ENCODE measurements around the gene SNCAIP.
"Not testable (repeated sequence)": the region's sequence is repeated elsewhere in the genome, so short reads cannot be mapped to it uniquely, and the experiment has no call there.

The SNCAIP gene

DNA sequence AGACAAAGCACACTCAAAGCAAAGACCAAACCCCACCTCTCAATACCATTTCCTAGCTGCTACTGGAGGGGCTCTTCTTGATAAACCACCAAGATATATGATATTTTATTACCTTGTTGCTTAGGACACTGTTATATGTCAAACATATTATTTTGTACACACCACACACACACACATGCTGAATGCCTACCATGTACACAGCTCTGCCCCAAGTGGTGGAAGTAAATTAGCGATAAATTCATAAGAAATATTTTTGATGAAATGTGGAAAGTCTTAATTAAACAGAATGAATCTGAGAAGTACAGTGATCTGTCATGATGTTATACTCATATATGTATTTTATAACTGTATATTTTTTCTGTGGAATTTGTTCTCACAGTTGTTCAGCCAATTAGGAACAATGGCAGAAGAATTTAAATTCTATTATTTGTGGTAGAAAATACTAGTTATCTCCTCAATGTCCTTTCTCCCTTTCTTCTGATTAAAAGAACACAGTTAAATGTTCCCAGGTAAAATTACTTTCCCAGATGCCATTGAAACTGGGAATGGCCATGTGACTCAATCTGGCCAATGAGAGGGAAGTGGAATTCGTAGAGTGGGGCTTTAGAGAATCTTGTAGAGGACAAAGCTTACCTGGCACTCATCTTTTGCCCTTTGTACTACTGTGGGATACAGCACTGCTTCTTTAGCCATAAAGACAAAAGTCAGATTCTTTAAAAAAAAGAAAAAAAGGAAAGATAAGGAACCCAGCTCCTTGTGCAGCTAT, 156.5 kb downstream of the SNCAIP start:
- no peaks in the 10 kb centered on the region for H3K4me1 Mint-ChIP-seq
- peaks cover 2% of the 10 kb centered on the region for H3K27me3 Mint-ChIP-seq
- H3K36me3 Mint-ChIP-seq, result no peaks in the 10 kb centered on the region
- no peak overlapping the region for H3K4me3 Mint-ChIP-seq
- no peak overlapping the region for H3K27ac Mint-ChIP-seq
- H3K9me3 Mint-ChIP-seq, result no peaks in the 10 kb centered on the region

DNA sequence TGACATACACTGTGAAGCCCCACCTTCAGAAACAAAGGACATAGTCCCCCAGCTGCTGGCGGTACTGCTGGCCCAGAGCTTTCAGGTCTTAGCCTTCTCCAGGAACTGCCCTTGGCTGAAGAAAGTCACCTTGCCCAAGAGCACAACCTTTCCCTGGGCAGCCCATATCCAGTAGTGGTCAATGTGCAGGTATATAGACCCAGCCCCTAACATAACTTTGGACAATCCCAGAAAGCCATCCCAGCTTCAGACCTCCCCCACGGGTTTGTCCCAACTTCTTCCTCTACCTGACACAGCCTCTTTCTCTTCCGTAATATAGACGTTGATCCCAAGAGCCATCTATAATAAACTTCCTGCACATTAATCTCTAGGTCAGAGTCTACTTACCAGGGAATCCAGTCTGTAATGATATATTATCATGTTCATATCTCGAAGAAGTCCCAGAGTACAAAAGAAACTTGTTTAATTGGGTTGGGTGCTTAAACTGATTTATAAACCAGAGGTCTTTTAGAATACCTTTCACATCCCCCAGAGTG, 157.4 kb downstream of the SNCAIP start:
- no peaks in the 10 kb centered on the region for H3K9me3 Mint-ChIP-seq
- H3K27me3 Mint-ChIP-seq, result peaks cover 2% of the 10 kb centered on the region
- no peaks in the 10 kb centered on the region for H3K36me3 Mint-ChIP-seq
- H3K4me1 Mint-ChIP-seq, result no peaks in the 10 kb centered on the region
- H3K4me3 Mint-ChIP-seq, result no peak overlapping the region
- H3K27ac Mint-ChIP-seq, result no peak overlapping the region

DNA sequence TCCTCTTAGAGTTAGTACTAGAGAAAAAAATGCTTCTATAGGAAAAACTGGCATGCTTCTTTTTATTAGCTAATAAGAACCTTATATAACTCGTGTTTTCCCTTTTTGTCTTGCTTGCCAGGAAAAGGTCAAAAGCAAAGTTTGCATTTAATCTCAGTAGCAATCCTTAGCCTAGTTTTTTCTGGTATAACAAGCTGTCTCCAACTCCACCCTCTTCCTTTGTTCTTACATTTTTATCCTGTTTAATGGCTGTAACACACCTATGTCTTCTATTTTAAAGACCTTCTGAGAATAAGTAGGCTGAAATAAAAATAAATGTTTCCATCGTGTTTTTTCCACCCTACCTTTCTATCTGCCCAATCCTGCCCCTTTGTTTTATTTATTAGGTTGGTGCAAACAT, 158.3 kb downstream of the SNCAIP start:
- Mint-ChIP-seq H3K27ac (no peak overlapping the region), H3K27me3 (peaks cover 2% of the 10 kb centered on the region), H3K4me3 (no peak overlapping the region), H3K9me3 (no peaks in the 10 kb centered on the region), H3K4me1 (no peaks in the 10 kb centered on the region), H3K36me3 (no peaks in the 10 kb centered on the region)

DNA sequence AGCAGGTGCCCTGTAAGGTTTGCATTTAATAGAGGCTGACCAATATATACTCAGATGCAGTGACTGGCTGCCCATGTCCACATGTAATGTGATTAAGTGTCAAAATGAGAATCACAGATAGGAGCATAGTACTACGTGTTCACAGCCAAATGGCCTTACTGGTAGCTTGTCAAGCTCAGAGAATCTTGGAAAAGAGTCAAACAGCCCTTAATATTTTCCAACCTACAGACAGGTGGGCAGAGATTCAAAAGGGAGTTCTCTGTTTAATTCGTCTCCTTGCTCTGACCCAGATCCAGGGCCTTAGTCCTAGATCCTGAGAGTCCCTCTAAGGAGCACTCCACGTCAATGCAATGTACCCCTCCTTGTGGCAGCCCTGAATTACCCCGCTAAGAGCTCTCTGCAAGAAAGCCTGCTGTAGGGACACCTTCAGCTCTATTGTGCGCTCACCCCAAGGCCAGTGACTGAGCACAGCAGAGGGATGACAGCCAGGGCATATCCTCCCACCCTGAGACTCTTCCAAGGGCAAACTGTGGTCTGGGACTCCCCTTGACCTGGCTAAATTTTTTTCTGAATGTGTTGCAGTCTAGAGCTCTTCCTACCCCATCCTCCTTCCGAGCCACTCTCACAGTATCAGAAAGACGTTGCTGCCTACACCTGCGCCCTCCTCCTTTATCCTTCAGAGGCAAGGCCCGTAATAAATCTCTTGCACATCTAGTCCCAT, 159.2 kb downstream of the SNCAIP start:
- H3K27ac Mint-ChIP-seq, result no peak overlapping the region
- H3K27me3 Mint-ChIP-seq, result peaks cover 3% of the 10 kb centered on the region
- no peaks in the 10 kb centered on the region for H3K9me3 Mint-ChIP-seq
- H3K4me3 Mint-ChIP-seq, result no peak overlapping the region
- H3K36me3 Mint-ChIP-seq, result no peaks in the 10 kb centered on the region
- no peaks in the 10 kb centered on the region for H3K4me1 Mint-ChIP-seq

DNA sequence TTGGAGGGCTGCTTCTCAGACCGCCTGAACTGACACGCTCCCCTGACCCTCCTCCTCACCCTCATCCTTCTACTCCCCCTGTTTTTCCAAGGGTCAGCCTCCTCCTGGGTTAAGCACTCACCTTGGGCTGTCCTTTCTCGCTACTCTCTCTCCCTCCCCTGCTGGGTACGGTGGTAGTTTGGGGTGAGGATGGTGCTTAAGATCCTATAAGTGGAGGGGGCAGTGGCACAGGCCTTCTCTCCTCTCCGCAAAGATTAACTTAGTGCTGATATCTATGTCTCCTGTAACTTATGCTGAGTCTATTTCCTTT, 159.7 kb downstream of the SNCAIP start:
- no peak overlapping the region for H3K27ac Mint-ChIP-seq
- no peaks in the 10 kb centered on the region for H3K9me3 Mint-ChIP-seq
- no peaks in the 10 kb centered on the region for H3K36me3 Mint-ChIP-seq
- no peaks in the 10 kb centered on the region for H3K4me1 Mint-ChIP-seq
- H3K27me3 Mint-ChIP-seq, result peaks cover 3% of the 10 kb centered on the region
- no peak overlapping the region for H3K4me3 Mint-ChIP-seq

DNA sequence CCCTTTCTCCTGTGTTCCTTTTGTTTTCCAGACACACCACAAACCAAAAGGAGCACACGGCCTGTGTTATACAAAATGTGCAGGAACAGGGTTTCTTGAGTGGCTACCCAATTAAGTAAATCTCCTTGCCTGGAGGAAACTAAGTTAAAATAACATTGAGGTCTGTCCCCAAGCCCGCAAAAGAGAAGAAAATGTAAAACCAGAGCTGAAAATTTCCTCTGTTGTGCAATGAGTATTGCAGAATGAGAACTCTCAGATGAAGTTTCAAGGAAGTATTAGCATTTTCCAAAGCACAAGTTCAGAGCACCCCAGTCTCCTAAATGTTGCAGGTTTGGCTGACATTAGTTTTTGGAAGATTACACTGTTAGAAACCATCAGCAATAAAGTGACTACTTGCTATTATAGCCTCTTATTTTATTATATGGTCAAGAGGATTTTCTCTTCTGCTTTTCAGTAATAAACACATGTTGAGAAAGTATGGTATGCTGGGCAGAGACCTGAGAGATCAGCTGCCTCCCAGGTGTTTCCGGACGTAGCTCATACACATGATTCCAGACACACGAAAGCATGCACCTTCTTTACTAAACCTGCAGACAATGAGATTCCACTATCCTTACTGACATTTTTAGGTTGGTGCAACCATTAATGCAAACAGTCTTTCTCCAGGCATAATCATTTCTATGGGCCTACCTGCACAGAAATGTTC, 161.3 kb downstream of the SNCAIP start:
- H3K27ac Mint-ChIP-seq, result no peak overlapping the region
- H3K9me3 Mint-ChIP-seq, result no peaks in the 10 kb centered on the region
- peaks cover 3% of the 10 kb centered on the region for H3K27me3 Mint-ChIP-seq
- no peaks in the 10 kb centered on the region for H3K4me1 Mint-ChIP-seq
- H3K36me3 Mint-ChIP-seq, result no peaks in the 10 kb centered on the region
- H3K4me3 Mint-ChIP-seq, result no peak overlapping the region

DNA sequence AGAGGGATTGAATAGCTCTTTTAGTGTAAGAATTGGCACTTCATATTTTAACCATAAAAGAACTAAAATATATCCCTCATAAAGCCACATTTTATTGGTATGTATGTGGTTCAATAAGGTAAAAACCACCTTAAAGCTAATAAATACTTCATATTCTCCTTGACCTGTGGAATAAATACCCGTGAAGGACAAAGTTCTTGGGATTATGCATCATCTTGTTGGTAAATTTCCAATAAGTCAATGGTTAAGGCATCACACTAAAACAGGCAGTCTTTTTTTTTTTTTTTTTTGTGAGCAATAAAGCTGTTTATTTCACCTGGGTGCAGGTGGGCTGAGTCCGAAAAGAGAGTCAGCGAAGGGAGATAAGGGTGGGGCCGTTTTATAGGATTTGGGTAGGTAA, 161.9 kb downstream of the SNCAIP start:
- Mint-ChIP-seq H3K4me1 (no peaks in the 10 kb centered on the region), H3K36me3 (no peaks in the 10 kb centered on the region), H3K27me3 (peaks cover 3% of the 10 kb centered on the region), H3K9me3 (no peaks in the 10 kb centered on the region), H3K27ac (no peak overlapping the region), H3K4me3 (no peak overlapping the region)

DNA sequence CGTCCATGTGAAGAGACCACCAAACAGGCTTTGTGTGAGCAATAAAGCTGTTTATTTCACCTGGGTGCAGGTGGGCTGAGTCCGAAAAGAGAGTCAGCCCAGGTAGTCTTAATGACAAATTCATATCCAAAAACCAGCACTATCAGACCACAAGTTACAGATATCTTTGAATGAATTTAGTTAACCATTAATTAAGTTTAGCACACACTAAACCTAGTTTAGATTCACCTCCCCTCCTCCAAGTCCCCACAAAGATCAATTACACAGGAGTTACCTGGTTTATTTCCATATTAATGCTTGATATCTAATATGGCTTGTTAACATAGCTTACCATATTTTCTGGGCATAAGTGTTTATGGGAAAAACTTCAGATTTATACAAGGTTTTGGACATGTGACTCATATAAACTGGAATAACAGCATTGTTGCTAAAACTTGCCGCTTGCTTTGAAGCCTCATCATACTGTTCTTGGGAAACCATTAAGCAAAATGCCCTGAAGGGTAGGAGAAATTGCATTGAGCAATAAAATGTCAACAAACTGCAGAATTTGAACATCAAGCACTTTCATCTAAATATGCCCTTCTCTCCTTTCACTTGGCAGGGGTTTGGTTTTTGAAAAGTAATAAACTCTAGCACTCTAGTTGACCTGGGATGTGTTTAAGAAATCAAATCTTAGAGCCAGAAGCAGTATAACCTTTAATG, 166.9 kb downstream of the SNCAIP start:
- H3K27me3 Mint-ChIP-seq, result peaks cover 1% of the 10 kb centered on the region
- no peak overlapping the region for H3K4me3 Mint-ChIP-seq
- H3K36me3 Mint-ChIP-seq, result no peaks in the 10 kb centered on the region
- H3K27ac Mint-ChIP-seq, result no peak overlapping the region
- H3K4me1 Mint-ChIP-seq, result no peaks in the 10 kb centered on the region
- H3K9me3 Mint-ChIP-seq, result no peaks in the 10 kb centered on the region

DNA sequence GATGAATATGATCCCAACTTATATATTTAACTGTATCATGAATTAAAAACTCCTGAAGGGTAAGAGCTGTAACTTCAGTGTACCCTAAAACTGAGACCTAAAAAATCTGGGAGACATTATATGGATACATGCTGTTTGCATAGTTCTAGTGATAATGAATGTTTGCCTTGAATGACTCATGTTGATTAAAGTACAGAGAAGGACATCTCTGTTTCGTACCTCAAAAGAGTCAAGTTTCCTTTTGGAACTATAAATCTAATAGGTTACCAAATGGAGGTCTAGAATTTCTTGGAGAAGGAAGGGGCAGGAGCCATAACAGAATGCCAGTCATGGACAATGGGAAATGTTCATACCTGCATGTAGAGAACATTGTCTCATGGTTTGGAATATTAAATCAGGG, 168.1 kb downstream of the SNCAIP start:
- H3K27ac Mint-ChIP-seq, result no peak overlapping the region
- H3K4me3 Mint-ChIP-seq, result no peak overlapping the region
- H3K27me3 Mint-ChIP-seq, result peaks cover 1% of the 10 kb centered on the region
- H3K4me1 Mint-ChIP-seq, result no peaks in the 10 kb centered on the region
- no peaks in the 10 kb centered on the region for H3K36me3 Mint-ChIP-seq
- H3K9me3 Mint-ChIP-seq, result no peaks in the 10 kb centered on the region

DNA sequence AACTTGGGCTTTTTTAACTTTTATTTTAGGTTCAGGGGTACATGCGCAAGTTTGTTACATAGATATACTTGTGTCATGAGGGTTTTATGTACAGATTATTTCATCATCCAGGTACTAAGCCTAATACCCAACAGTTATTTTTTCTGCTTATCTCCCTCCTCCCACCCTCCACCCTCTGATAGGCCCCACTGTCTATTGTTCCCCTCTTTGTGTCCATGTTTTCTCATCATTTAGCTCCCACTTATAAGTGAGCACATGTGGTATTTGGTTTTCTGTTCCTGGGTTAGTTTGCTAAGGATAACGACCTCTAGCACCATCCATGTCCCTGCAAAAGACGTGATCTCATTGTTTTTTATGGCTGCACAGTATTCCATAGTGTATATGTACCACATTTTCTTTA, 172.1 kb downstream of the SNCAIP start:
- Mint-ChIP-seq H3K4me3 (no peak overlapping the region), H3K9me3 (peaks cover 4% of the 10 kb centered on the region), H3K27ac (no peak overlapping the region), H3K27me3 (no peaks in the 10 kb centered on the region), H3K4me1 (no peaks in the 10 kb centered on the region), H3K36me3 (no peaks in the 10 kb centered on the region)

DNA sequence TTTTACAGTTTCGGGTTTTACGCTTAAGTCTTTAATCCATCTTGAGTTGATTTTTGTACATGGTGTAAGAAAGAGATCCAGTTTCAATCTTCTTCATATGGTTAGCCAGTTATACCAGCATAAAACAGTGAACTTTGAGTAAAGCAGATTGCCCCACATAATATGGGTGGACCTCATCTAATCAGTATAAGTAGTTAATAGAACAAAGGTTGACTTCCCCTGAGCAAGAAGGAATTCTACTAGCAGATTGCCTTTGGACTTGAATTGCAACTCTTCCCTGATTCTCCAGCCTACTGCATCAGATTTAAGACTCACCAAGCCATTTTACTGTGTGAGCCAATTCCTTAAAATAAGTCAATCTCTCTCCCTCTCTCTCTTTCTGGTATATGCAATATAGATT, 173.2 kb downstream of the SNCAIP start:
- Mint-ChIP-seq H3K4me3 (no peak overlapping the region), H3K4me1 (no peaks in the 10 kb centered on the region), H3K27ac (no peak overlapping the region), H3K36me3 (no peaks in the 10 kb centered on the region), H3K27me3 (no peaks in the 10 kb centered on the region), H3K9me3 (peaks cover 4% of the 10 kb centered on the region)

DNA sequence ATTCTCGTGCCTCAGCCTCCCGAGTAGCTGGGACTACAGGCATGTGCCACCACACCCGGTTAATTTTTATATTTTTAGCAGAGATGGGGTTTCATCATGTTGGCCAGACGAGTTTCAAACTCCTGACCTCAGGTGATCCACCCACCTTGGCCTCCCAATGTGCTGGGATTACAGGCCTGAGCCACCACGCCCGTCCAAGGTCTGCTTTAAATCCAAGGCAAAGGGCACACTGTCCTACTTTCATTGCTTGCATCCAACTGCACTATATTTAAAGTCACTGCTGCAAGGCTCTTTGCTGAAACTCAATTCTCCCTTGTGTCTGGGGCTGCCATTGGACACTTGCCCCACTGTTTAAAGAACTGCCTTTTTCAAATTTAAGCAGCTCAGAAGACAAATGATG, 174.6 kb downstream of the SNCAIP start:
- H3K9me3 Mint-ChIP-seq, H3K4me3 Mint-ChIP-seq: not testable (repeated sequence)

DNA sequence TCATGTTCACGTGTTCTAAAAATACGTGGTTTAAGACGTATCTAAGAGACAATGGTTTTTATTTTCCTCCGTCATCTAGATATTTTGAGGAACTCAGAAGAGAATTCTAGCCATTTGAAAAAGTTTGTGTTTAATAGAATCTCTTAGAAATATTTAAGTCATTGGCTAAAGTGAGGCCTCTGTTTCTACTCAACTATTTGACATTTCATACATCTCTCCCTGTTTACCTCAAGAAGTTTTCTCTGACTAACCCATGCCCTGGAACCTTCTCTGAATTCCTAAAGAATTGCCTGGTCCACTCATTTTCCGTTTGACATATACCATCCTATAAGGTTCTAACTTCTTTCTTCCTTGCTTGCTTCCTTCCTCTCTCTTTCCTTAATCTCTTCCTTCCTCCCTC, 178.7 kb downstream of the SNCAIP start:
- Mint-ChIP-seq H3K9me3 (peaks cover 4% of the 10 kb centered on the region), H3K4me1 (no peaks in the 10 kb centered on the region), H3K36me3 (no peaks in the 10 kb centered on the region), H3K4me3 (no peak overlapping the region), H3K27me3 (no peaks in the 10 kb centered on the region), H3K27ac (no peak overlapping the region)

More for the DNA sequence above, 174.6 kb downstream of the SNCAIP start:
- not testable (repeated sequence) for H3K27me3 Mint-ChIP-seq, H3K4me1 Mint-ChIP-seq, H3K27ac Mint-ChIP-seq, H3K36me3 Mint-ChIP-seq

DNA sequence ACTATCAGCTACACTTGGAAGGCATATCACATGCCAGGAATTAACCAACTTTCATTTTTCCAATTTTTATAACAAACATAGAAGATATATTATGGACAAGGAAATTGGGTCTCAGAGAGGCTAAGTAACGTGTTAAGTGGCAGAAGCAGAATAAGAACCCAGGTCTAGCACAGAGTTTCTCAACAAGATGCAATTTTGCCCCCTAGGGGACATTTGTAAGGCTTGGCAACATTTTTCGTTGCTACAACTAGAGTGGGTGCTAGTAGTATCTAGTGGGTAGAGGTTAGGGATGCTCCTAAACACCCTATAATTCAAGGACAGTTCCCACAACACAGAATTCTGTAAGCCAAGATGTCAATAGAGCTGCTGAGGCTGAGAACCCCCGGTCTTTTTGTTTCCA, 180.6 kb downstream of the SNCAIP start:
- peaks cover 4% of the 10 kb centered on the region for H3K9me3 Mint-ChIP-seq
- H3K36me3 Mint-ChIP-seq, result no peaks in the 10 kb centered on the region
- no peaks in the 10 kb centered on the region for H3K27me3 Mint-ChIP-seq
- no peaks in the 10 kb centered on the region for H3K4me1 Mint-ChIP-seq
- no peak overlapping the region for H3K4me3 Mint-ChIP-seq
- no peak overlapping the region for H3K27ac Mint-ChIP-seq

DNA sequence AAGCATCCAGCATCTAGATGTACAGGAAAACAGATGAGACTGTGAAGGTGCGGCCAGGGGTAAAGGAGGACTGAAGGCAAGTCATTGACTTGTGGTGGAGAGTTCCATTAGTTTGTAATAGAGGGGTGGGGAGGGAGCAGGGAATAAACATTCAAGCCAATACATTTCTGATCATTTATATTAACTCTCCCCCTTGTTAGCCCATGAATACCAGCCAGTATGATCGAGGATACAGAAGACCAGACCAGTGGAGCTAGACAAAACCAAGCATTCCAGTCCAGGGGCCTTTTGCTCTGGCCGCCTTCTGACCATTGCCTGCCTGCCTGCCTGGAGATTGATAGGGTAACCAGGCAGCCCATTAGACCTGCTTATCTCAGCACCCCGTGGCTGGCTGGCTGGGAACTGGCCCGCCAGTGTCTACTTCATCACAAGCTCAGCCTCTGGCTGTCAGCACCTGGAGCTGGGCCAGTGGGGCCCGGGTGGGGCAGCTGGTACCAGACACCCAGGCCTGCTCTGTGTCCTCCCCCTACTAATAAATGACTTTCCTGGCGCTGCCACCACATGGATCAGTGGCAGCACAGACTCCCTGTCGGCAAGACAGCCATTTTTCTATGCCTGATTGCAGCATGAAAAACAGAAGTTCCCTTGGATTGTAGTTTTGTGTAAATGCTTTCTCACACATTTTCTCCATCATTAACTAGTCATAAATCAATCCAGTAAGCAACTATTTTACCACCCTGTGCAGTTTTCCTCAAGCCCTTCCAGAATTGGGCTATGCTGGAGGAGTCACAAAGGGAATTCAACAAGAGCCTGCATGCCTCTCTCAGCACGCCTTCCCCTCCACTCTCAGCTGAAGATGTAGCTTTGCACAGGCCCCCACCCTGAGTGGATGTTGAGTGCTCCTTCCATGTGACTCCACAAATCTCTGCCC, 181.3 kb downstream of the SNCAIP start:
- H3K27me3 Mint-ChIP-seq, result no peaks in the 10 kb centered on the region
- no peaks in the 10 kb centered on the region for H3K9me3 Mint-ChIP-seq
- no peak overlapping the region for H3K27ac Mint-ChIP-seq
- H3K4me1 Mint-ChIP-seq, result no peaks in the 10 kb centered on the region
- H3K36me3 Mint-ChIP-seq, result no peaks in the 10 kb centered on the region
- no peak overlapping the region for H3K4me3 Mint-ChIP-seq
